Colon (tissue), 2 donors: Measurements from ENCODE around the gene ZNF358.
"Not testable (repeated sequence)": the region's sequence is repeated elsewhere in the genome, so short reads cannot be mapped to it uniquely, and the experiment has no call there.

Experiments
- FAIRE-seq: peaks from 2 replicates; lab custom pipeline; 2012; peaks lifted over from hg19 to GRCh38; lab: Jason Lieb, UNC
- donor health status: control.
- donor health status: control.

The ZNF358 gene

DNA sequence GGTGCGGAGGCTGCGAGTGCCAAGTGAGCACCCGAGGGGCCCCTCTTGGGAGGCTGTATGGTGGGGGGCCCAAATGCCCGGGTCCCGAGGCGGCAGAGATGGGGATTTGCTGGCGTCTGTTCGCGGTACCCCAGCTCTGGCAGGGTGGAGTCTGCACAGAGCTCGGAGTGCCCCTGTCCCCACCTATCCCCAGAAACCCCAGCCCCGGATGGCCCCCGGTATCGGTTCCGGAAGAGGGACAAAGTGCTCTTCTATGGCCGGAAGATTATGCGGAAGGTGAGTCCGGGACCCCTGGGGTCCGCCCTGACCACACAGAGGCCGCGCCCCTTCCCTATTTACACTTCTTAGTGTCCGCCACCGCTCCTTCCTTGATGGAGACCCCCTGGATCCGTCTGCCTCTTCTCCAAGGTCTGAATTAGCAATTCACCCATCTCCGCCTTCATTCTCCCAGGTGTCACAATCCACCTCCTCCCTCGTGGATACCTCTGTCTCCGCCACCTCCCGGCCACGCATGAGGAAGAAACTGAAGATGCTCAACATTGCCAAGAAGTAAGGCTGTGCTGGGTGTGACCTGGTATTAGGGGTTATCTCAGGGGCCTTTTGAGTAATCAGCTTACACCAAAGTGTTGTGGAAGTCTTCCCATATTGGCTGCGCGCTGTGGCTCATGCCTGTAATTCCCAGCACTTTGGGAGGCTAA, 20.2 kb downstream of the ZNF358 start:
- FAIRE-seq = no peak

DNA sequence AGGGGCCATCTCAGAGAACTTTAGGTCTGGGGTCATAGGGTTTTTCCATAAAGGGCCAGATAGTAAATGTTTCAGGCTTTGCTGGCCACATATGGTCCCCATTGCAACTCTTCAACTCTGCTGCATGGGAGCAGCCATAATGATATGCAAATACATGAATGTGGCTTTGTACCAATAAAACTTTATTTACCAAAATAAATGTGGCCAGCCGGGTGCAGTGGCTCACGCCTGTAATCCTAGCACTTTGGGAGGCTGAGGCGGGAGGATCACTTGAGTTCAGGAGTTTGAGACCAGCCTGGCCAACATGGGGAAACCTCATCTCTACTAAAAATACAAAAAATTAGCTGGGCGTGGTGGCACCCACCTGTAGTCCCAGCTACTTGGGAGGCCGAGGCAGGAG, 23.1 kb downstream of the ZNF358 start:
- not testable (repeated sequence) for FAIRE-seq

DNA sequence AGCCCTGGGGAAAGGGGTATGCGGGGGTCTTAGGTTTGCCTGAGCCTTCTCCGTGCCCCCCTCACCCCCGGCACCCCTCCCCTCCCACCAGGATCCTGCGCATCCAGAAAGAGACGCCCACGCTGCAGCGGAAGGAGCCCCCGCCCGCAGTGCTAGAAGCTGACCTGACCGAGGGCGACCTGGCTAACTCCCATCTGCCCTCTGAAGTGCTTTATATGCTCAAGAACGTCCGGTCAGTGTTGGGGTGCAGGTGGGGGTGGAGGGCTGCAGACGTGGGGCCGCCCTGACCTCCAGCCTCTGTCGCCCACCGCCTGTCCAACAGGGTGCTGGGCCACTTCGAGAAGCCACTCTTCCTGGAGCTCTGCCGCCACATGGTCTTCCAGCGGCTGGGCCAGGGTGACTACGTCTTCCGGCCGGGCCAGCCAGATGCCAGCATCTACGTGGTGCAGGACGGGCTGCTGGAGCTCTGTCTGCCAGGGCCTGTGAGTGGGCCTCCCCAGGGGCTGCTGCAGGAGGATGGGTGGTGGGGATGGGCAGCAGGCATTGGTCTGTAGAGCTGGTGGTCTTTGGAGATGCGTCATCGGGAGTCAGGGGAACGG, 24.0 kb downstream of the ZNF358 start:
- FAIRE-seq = no peak

DNA sequence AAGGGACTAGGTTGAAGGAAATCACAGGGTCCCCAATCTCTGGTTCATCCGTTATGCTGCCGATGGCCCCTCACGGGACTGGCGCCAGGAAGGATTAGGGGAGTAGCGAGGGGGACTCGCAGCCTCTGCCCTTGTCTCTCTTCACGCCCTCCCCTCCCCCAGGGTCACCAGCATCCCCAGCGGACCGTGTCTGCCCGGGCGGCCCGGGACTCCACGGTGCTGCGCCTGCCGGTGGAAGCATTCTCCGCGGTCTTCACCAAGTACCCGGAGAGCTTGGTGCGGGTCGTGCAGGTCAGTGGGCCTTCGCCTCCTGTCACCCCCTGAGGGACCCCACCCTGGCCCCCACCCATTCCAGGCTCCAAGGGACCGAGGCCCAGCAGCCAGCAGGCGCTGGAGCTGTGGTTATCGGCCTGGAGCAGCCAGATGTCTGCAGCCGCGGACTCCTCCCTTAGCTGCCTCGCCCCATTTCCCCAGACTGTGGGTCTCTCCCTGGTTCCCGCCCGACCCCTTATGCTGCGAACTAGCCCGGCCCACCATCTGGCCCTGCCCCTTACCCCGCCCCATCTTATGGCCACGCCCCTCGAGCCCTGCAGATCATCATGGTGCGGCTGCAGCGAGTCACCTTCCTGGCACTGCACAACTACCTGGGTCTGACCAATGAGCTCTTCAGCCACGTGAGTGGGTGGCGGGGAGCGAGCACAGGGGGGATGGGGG, 25.0 kb downstream of the ZNF358 start:
- FAIRE-seq = no peak

DNA sequence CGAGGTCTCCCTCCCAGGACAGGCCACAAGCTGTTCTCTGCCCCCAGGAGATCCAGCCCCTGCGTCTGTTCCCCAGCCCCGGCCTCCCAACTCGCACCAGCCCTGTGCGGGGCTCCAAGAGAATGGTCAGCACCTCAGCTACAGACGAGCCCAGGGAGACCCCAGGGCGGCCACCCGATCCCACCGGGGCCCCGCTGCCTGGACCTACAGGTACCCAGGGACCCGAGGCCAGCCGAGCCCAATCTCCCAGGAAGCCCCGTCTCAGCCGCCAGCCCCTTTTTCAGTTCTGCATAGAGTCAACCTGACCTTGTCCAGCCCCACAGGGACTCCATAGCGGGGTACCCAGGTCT, 25.5 kb downstream of the ZNF358 start:
- FAIRE-seq = no peak

DNA sequence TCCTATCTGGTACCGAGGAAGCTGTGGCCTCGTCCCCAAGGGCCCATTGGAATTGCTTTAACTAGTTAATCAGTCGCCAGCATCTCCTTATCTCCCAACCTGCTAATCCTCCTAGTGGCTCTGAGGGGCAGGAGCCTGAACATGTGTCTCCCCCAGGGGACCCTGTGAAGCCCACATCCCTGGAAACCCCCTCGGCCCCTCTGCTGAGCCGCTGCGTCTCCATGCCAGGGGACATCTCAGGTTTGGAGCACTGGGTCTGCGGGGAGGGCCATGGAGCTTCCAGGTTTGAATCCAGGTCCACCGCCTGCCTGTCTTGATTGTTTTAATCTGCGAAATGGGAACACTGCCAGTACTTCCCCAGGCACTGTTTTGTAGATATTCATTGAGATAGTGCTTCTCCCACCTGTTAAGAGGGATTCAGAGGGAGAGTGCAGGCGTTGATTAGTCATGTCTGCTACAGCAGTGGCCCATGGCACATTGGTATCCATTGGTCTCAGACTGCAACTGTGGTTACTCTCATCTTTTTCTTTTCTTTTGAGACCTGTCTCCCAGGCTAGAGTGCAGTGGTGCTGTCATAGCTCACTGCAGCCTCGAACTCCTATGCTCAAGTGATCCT, 26.0 kb downstream of the ZNF358 start:
- FAIRE-seq = no peak

DNA sequence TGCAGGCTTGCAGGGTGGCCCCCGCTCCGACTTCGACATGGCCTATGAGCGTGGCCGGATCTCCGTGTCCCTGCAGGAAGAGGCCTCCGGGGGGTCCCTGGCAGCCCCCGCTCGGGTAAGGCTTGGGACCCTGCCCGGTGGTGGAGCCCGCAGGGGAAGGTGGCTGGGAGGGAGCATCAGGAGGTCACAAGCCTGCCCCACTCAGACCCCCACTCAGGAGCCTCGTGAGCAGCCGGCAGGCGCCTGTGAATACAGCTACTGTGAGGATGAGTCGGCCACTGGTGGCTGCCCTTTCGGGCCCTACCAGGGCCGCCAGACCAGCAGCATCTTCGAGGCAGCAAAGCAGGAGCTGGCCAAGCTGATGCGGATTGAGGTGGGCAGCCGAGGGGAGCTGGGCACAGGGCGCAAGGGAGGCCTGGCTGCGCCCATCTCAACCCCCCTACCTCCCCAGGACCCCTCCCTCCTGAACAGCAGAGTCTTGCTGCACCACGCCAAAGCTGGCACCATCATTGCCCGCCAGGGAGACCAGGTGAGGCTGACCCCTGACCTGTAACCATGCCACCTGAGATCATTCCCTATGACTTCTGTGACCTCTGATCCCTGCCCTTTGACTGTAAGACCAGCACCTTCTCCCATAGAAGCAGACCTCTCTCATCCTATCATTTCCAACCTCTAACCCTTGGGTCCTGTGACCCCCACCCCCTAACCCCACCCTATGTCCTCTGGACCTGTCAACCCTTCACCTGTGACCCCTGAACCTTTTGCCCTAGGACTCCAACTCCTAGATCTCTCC, 26.8 kb downstream of the ZNF358 start:
- no peak for FAIRE-seq

DNA sequence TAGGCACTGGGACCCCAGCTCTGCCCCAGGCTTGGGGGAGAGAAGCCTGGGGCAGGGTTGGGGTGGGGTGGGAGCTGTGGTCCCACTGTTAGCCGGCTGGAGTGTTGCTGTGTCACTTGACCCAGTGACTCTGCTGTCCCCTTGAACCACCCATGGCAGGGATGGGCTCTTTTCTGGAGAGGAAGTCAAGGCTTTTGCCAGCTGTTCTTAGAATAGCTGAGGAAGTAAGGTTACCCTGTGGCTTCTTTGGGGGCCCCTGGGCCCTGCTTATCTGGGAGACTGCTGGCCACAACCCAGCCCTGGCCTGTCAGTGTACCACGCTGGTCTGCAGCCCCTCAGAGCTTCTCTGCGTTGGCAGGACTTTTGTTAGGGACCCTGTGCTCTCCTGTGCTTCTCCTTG, 28.7 kb downstream of the ZNF358 start:
- FAIRE-seq = no peak

DNA sequence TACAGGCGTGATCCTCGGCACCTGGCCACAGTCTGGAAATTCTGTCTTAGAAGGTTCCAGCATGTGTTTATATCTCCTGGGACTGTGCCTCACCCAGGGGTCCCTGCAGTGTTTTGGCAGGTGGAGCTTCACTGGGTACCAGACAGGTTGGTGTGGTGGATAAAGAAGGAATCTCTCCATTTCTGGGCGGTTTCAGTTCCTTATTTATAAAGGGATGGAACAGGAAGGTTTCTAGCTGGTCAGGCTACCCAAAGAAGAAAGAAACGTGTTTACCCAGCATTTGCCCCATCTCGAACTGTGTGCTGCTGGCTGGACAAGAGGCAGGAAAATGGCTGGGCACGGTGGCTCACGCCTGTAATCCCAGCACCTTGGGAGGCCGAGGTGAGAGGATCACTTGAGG, 29.4 kb downstream of the ZNF358 start:
- FAIRE-seq = no peak

DNA sequence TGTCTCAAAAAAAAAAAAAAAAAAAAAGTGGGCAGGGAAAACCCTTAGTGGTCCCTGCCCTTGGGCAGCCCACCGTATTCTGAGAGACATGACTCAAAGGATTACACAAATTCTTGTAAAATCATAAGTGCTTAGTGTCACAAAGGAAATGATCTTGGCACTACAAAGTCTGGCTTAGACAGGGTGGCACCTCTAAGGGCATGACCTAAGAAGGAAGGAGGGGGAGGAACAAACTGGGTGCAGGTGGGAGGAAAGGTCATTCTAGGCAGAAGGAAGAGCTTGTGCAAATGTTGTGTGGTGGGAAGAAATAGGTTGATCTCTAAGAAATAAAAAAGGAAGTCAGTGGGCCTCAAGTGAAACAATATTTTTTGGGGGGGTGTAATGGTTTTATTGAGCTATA, 30.0 kb downstream of the ZNF358 start:
- no peak for FAIRE-seq

DNA sequence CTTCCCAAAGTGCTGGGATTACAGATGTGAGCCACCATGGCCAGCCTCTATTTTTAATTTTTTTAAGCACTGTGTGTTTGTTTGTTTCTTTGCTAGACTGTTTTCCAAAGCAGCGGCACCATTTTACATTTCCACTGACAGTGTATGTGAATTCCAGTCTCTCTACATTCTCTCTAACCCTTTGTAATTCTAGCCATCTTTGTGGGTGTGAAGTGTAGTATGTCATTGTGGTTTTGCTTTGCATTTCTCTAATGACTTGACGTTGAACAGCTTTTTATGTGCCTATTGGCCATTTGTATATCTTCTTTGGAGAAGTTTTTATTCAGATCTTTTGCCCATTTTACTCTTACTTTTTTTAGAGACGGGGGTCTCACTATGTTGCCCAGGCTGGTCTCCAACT, 31.3 kb downstream of the ZNF358 start:
- FAIRE-seq = no peak

DNA sequence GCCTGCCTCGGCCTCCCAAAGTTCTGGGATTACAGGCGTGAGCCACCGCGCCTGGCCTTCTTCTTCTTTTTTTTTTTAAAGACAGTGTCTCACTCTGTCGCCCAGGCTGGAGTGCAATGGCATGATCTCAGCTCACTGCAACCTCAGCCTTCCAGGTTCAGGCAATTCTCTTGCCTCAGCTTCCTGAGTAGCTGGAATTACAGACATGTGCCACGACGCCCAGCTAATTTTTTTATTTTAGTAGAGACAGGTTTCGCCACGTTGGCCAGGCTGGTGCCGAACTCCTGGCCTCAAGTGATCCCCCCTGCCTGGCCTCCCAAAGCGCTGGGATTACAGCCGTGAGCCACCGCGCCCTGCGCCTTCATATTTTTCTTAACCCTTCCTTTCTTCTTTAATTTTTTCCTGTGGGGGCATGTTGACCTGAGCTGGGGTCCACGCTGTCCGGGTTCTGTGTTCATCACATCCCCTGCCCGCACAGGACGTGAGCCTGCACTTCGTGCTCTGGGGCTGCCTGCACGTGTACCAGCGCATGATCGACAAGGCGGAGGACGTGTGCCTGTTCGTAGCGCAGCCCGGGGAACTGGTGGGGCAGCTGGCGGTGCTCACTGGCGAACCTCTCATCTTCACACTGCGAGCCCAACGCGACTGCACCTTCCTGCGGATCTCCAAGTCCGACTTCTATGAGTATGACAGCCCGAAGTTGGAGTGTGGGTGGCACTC, 33.7 kb downstream of the ZNF358 start:
- FAIRE-seq = no peak

DNA sequence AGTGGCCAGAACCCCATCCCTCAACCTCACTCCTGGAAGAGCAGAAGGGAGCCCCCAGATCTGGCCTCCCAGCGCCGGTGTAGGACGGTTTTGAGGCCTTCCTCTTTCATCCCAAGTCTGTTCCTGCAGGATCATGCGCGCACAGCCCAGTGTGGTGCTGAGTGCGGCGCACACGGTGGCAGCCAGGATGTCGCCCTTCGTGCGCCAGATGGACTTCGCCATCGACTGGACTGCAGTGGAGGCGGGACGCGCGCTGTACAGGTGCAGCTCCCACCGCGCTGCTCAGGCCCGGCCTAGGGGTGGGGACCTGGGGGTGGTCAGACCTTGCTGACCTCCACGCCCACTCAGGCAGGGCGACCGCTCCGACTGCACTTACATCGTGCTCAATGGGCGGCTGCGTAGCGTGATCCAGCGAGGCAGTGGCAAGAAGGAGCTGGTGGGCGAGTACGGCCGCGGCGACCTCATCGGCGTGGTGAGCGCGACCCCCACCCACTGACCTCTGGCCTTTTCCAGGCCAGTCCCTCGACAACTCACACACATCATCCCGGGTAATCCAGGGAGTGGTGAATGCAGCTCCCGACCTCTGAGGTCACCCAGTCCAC, 34.4 kb downstream of the ZNF358 start:
- no peak for FAIRE-seq

DNA sequence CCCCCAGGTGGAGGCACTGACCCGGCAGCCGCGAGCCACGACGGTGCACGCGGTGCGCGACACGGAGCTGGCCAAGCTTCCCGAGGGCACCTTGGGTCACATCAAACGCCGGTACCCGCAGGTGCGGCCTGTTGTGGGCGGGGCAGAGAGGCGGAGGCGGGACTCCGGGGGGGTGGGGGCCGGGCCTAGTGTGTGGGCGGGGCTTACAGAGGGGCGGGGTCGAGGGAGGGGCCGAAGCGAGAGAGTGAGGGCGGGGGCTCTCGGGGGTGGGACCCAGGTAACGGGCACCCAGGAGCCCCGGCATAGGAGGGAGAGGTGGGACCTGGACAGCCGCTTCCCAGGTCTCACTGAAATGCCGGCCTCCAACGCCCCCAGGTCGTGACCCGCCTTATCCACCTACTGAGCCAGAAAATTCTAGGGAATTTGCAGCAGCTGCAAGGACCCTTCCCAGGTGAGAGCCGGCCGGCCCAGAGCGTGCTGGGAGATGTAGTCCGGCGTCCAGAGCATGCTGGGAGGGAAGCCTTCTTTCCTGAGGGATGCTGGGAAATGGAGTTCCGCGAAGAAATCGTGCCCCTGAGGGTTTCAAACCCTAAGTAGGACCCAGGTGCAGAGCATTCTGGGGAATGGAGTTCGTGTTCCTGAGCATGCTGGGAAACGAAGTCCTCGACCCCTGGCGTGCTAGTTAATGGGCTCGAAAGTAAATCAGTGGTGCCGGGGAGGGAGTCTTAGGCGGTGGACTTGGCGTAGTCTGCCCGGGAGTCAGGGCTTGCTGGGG, 35.3 kb downstream of the ZNF358 start:
- FAIRE-seq = no peak

DNA sequence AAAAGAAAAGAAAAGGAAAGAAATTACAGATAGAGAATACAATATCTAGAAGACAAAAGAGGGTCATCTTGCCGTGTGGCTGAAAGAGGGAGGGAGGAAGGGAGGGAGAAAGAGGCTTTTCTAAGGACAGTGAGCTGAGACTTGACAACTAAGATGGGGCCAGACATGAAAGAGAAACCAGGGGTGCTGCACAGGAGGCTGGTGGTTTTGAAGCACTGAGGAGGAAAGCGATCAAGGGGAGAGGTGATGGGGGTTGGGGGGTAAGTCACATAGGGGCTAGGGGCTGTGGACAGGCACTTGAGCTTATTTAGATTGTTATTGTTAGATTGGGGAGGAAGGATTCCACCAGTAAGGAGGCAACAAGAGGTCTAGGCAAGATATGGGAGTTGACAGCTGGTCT, 36.9 kb downstream of the ZNF358 start:
- FAIRE-seq = no peak

DNA sequence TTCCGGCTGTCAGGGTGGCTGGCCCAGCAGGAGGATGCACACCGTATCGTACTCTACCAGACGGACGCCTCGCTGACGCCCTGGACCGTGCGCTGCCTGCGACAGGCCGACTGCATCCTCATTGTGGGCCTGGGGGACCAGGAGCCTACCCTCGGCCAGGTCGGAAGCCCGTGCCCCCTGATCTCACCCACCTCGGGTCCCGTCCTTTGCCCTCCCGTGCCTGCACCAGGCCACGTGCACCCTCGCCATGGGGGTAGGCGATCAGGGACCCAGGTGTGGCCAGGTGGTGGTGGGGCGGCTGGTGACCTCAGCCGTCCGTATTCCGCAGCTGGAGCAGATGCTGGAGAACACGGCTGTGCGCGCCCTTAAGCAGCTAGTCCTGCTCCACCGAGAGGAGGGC, 38.7 kb downstream of the ZNF358 start:
- FAIRE-seq = no peak

DNA sequence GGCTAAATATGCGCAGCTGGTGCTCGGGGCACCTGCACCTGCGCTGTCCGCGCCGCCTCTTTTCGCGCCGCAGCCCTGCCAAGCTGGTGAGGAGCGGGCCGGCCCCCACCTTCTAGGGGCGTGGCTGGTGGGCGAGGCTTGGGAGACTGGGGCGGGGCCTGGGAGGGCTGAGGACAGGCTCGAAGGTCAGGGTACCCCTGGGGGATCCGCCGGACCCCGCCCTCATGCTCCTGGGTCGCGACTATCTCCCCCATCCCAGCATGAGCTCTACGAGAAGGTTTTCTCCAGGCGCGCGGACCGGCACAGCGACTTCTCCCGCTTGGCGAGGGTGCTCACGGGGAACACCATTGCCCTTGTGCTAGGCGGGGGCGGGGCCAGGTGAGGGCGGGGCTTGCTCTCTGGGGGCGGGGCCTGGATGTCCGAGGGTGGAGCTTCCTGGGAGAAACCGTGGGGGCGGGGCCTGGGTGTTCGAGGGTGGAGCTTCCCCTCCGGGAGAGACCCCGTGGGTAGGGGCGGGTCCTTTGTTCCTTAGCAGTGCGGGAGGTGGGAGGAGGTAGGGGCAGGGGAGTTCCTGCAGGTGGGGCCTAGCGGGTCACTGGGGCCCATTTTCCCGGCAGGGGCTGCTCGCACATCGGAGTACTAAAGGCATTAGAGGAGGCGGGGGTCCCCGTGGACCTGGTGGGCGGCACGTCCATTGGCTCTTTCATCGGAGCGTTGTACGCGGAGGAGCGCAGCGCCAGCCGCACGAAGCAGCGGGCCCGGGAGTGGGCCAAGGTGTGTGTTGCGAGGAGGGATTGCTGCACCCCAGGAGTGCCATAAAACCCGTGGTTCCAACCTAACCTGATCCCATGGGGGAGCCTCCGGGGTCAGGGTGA, 39.3 kb downstream of the ZNF358 start:
- FAIRE-seq = no peak

DNA sequence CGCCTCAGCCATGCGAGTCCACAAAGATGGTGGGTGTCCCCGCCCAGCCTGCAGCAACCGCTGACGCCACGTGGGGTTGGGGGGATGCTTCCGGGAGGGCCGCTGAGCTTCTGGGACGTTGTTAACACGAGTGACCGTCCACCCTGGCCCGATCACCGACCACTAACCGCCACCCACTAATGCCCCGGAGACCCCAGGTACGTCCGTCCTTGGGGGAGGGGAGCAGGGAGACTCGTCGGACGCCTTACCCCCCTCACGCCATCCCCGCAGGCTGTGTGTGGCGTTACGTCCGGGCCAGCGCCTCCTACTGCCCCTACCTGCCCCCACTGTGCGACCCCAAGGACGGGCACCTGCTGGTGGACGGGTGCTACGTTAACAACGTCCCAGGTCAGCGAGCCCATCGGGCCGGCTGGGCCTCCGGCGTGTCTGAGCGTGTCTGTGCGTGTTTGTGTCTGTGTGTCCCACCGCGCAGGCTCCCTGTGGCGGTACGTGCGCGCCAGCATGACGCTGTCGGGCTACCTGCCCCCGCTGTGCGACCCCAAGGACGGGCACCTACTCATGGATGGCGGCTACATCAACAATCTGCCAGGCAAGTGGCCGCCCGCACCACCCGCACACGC, 40.9 kb downstream of the ZNF358 start:
- FAIRE-seq = no peak

DNA sequence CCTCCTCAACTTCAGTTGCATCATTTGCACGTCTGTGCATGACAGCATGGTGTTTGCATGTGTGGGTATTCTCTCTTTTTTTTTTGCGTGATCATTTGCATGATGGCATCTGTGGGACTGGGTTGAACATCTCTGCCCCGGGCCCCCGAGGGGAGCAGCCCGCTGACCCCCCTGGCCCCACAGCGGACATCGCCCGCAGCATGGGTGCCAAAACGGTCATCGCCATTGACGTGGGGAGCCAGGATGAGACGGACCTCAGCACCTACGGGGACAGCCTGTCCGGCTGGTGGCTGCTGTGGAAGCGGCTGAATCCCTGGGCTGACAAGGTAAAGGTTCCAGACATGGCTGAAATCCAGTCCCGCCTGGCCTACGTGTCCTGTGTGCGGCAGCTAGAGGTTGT, 42.8 kb downstream of the ZNF358 start:
- FAIRE-seq = no peak
